ENCODE data around the gene SLX9. TPM values are rescaled to one million over a fixed set of nuclear protein-coding genes. Genes with fewer than 3 reads are reported as not detected.
A peak's percentile ranks its signal among the peaks of the same experiment; 100 is the strongest.

SLX9 gene
- total RNA-seq, 1 experiment from 2014 or later, result 58.7 TPM

- ChIA-PET POLR2A (interaction anchor here (1.2 to 2.4 kb wide), 3 partner anchors 18 to 183 kb away, joined by 3 to 12 read pairs (median 5); no protein-coding TSS in a partner anchor), CTCF (interaction anchor here (0.6 to 18.5 kb wide), 5 partner anchors 18 to 465 kb away, joined by 3 to 302 read pairs (median 4); no protein-coding TSS in a partner anchor)
- H3K36me3 Mint-ChIP-seq (ENCODE audit: insufficient read depth, unreplicated experiment), result peaks cover 36% of the 10 kb centered on the region
- no peaks in the 10 kb centered on the region for H3K9me3 Mint-ChIP-seq (ENCODE audit: unreplicated experiment)
- H3K27ac Mint-ChIP-seq (ENCODE audit: low read depth, unreplicated experiment), result no peak overlapping the region
- intact Hi-C loops (cut with micrococcal nuclease), result no loop called here
- no peak for TF ChIP-seq CTCF (IDR thresholded peaks at IDR 0.05; ENCODE audit: unreplicated experiment)
- peaks cover 22% of the 10 kb centered on the region for H3K4me1 Mint-ChIP-seq (ENCODE audit: insufficient read depth, unreplicated experiment)
- no peak for DNase-seq (ENCODE audit: unreplicated experiment)
- H3K4me3 Mint-ChIP-seq (ENCODE audit: unreplicated experiment), result no peak overlapping the region
- H3K27me3 Mint-ChIP-seq (ENCODE audit: insufficient read depth, unreplicated experiment), result no peaks in the 10 kb centered on the region
- no TSS peak for BruUV-seq (replicated peaks)
Observed at GRCh38 chr21:44946254-44947041, 6.6 kb downstream of the SLX9 start.

DNA sequence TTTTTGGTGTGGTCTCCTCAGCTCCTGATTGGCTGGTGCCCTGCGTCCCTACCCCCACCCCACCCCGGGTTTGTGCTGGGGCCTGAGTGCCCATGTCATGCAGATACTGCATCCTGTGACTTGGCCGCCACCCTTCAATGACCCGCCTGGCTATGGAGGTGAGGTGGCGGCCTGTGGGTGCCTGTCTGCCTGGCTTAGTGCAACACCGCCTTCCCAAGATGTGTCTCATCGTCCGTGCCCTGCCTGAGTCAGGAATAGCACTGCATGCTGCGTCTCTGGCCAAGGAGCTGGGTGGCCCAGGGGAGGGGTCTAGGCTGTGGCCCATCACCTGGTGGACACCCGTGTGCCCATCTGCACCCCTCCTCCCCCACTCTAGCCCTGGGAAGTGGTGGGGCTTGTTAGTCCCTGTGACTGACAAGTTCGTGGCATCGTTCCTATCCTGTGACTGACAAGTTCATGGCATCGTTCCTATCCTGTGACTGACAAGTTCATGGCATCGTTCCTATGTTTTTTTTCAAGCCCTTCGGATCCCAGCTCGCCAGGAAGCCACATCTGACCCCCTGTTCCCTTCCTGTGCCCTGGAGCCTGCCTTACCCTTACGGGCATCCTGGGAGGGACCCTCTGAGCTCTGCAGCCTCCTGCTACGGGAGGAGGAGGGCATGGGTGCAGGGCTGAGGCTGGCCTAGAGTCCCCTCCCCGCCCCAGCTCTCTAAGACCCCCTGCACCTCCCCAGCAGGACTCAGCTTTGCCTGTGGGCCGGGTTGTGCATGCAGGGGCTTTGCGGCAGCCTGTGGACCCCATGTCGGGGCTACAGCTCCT lies 7.5 kb downstream of the SLX9 start:
- ChIA-PET CTCF (interaction anchor here (0.6 to 18.5 kb wide), 17 partner anchors 10 to 1328 kb away, joined by 3 to 302 read pairs (median 5); no protein-coding TSS in a partner anchor), POLR2A (interaction anchor here (0.6 to 1.8 kb wide), 6 partner anchors 7 to 182 kb away, joined by 3 to 12 read pairs (median 4); partner anchors contain the start of genes PTTG1IP and SLX9)
- peaks cover 14% of the 10 kb centered on the region for H3K4me1 Mint-ChIP-seq (ENCODE audit: insufficient read depth, unreplicated experiment)
- H3K9me3 Mint-ChIP-seq (ENCODE audit: unreplicated experiment), result no peaks in the 10 kb centered on the region
- no peaks in the 10 kb centered on the region for H3K27me3 Mint-ChIP-seq (ENCODE audit: insufficient read depth, unreplicated experiment)
- peaks cover 31% of the 10 kb centered on the region for H3K36me3 Mint-ChIP-seq (ENCODE audit: insufficient read depth, unreplicated experiment)
- no peak for TF ChIP-seq CTCF (IDR thresholded peaks at IDR 0.05; ENCODE audit: unreplicated experiment)
- DNase-seq (ENCODE audit: unreplicated experiment), result peak; percentile 70
- intact Hi-C loops (cut with micrococcal nuclease), result no loop called here
- BruUV-seq (replicated peaks), result no TSS peak
- no peak overlapping the region for H3K4me3 Mint-ChIP-seq (ENCODE audit: unreplicated experiment)
- H3K27ac Mint-ChIP-seq (ENCODE audit: low read depth, unreplicated experiment), result no peak overlapping the region

DNA sequence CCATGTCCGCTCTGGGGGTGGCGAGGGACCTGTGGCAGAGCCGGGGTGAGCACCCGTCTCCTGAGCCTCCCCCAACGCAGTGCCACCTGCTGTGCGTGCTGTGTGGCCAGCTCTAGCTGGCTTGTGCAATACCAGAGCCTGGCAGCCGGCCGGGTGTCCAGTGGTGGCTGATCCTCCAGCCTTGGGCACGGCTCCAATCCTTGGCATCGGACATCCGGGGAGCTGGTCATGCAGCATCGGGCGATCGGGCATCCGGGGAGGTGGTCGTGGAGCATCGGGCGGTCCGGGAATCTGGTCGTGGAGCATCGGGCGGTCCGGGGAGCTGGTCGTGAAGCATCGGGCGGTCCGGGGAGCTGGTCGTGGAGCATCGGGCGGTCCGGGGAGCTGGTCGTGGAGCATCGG lies 8.1 kb downstream of the SLX9 start:
- no peak for TF ChIP-seq CTCF (IDR thresholded peaks at IDR 0.05; ENCODE audit: unreplicated experiment)
- peaks cover 29% of the 10 kb centered on the region for H3K36me3 Mint-ChIP-seq (ENCODE audit: insufficient read depth, unreplicated experiment)
- ChIA-PET CTCF (interaction anchor here (0.5 to 18.5 kb wide), 19 partner anchors 9 to 1327 kb away, joined by 3 to 302 read pairs (median 4); no protein-coding TSS in a partner anchor), POLR2A (interaction anchor here (0.7 to 1.8 kb wide), 5 partner anchors 8 to 188 kb away, joined by 3 to 12 read pairs (median 4); partner anchors contain the start of genes PTTG1IP and SLX9)
- no peak overlapping the region for H3K4me3 Mint-ChIP-seq (ENCODE audit: unreplicated experiment)
- no peaks in the 10 kb centered on the region for H3K27me3 Mint-ChIP-seq (ENCODE audit: insufficient read depth, unreplicated experiment)
- no TSS peak for BruUV-seq (replicated peaks)
- H3K9me3 Mint-ChIP-seq (ENCODE audit: unreplicated experiment), result no peaks in the 10 kb centered on the region
- intact Hi-C loops (cut with micrococcal nuclease), result no loop called here
- no peak overlapping the region for H3K27ac Mint-ChIP-seq (ENCODE audit: low read depth, unreplicated experiment)
- DNase-seq (ENCODE audit: unreplicated experiment), result peak; percentile 87
- H3K4me1 Mint-ChIP-seq (ENCODE audit: insufficient read depth, unreplicated experiment), result peaks cover 11% of the 10 kb centered on the region

Data from MCF 10A (cell line).